Central memory CD8-positive, alpha-beta T cell (primary cell): ENCODE measurements around the gene ABO.
"Not testable (repeated sequence)": the region's sequence is repeated elsewhere in the genome, so short reads cannot be mapped to it uniquely, and the experiment has no call there.

Experiments
- ATAC-seq: fragments of 150-1000 bp; cut with Tn5 transposase; replicated peaks from 2 replicates; pipeline ENCODE4 v1.10.0; 2022; ENCODE audit warnings: mild to moderate bottlenecking, moderate FRiP score, moderate number of reproducible peaks; ENCODE audit not compliant: poor library complexity, severe bottlenecking; ENCODE audit errors: extremely low read depth
- DNase-seq, 2 donors: peaks; one replicate each; pipeline ENCODE4 v3.0.0; 2021; ENCODE audit warnings: low spot score in 2 of 2
- H3K27ac Mint-ChIP-seq: one replicate; pipeline ENCODE4 v1.8.0; 2022; ENCODE audit warnings: low read depth, mild to moderate bottlenecking, moderate library complexity, mixed read lengths
- H3K27me3 Mint-ChIP-seq: one replicate; pipeline ENCODE4 v1.8.0; 2022; ENCODE audit warnings: mixed read lengths
- H3K36me3 Mint-ChIP-seq: one replicate; pipeline ENCODE4 v1.8.0; 2022; ENCODE audit warnings: mild to moderate bottlenecking, moderate library complexity, mixed read lengths; ENCODE audit not compliant: insufficient read depth
- H3K4me1 Mint-ChIP-seq: one replicate; pipeline ENCODE4 v1.8.0; 2022; ENCODE audit warnings: mixed read lengths
- H3K4me3 Mint-ChIP-seq: one replicate; pipeline ENCODE4 v1.8.0; 2022; ENCODE audit warnings: mild to moderate bottlenecking, moderate library complexity, mixed read lengths
- H3K9me3 Mint-ChIP-seq: one replicate; pipeline ENCODE4 v1.8.0; 2022; ENCODE audit warnings: mixed read lengths

The ABO gene

GRCh38 chr9:133255371-133256135 is 19.4 kb downstream of the ABO start:
- H3K36me3 Mint-ChIP-seq: no peaks in the 10 kb centered on the region
- no peak overlapping the region for H3K4me3 Mint-ChIP-seq
- ATAC-seq (no peak), DNase-seq (no peak)
- peaks cover 13% of the 10 kb centered on the region for H3K27me3 Mint-ChIP-seq
- H3K4me1 Mint-ChIP-seq: no peaks in the 10 kb centered on the region
- H3K9me3 Mint-ChIP-seq: no peaks in the 10 kb centered on the region
- no peak overlapping the region for H3K27ac Mint-ChIP-seq

- no peak for DNase-seq
- Mint-ChIP-seq H3K27me3 (peaks cover 14% of the 10 kb centered on the region), H3K36me3 (no peaks in the 10 kb centered on the region), H3K4me1 (no peaks in the 10 kb centered on the region), H3K4me3 (no peak overlapping the region), H3K9me3 (no peaks in the 10 kb centered on the region), H3K27ac (no peak overlapping the region)
- no peak for ATAC-seq
Measured at GRCh38 chr9:133254471-133254870, 20.5 kb downstream of the ABO start.

GRCh38 chr9:133253268-133253667 is 21.7 kb downstream of the ABO start:
- Mint-ChIP-seq H3K27ac (no peak overlapping the region), H3K4me3 (no peak overlapping the region)

GRCh38 chr9:133252301-133253020 is 22.5 kb downstream of the ABO start:
- Mint-ChIP-seq H3K27me3 (peaks cover 33% of the 10 kb centered on the region), H3K27ac (no peak overlapping the region), H3K36me3 (no peaks in the 10 kb centered on the region), H3K4me1 (no peaks in the 10 kb centered on the region), H3K9me3 (no peaks in the 10 kb centered on the region), H3K4me3 (no peak overlapping the region)
- ATAC-seq (no peak), DNase-seq (no peak)

More at GRCh38 chr9:133253268-133253667, 21.7 kb downstream of the ABO start:
- ATAC-seq: no peak
- H3K27me3 Mint-ChIP-seq: peaks cover 26% of the 10 kb centered on the region
- H3K9me3 Mint-ChIP-seq: no peaks in the 10 kb centered on the region
- no peaks in the 10 kb centered on the region for H3K36me3 Mint-ChIP-seq
- DNase-seq: no peak
- H3K4me1 Mint-ChIP-seq: no peaks in the 10 kb centered on the region

- Mint-ChIP-seq H3K27ac (no peak overlapping the region), H3K36me3 (no peaks in the 10 kb centered on the region), H3K4me1 (no peaks in the 10 kb centered on the region), H3K4me3 (no peak overlapping the region), H3K9me3 (no peaks in the 10 kb centered on the region), H3K27me3 (peaks cover 38% of the 10 kb centered on the region)
- ATAC-seq: no peak
- DNase-seq: no peak
Measured at GRCh38 chr9:133251773-133252172, 23.2 kb downstream of the ABO start.

- not testable (repeated sequence) for H3K27ac Mint-ChIP-seq, H3K9me3 Mint-ChIP-seq, DNase-seq, ATAC-seq, H3K4me1 Mint-ChIP-seq, H3K4me3 Mint-ChIP-seq, H3K36me3 Mint-ChIP-seq
- peaks cover 43% of the 10 kb centered on the region for H3K27me3 Mint-ChIP-seq
Measured at GRCh38 chr9:133251221-133251620, 23.8 kb downstream of the ABO start.

GRCh38 chr9:133250741-133251170 is 24.2 kb downstream of the ABO start:
- no peak for DNase-seq
- Mint-ChIP-seq H3K27me3 (peaks cover 48% of the 10 kb centered on the region), H3K27ac (no peak overlapping the region), H3K36me3 (no peaks in the 10 kb centered on the region), H3K4me1 (no peaks in the 10 kb centered on the region), H3K4me3 (no peak overlapping the region), H3K9me3 (no peaks in the 10 kb centered on the region)
- ATAC-seq: no peak

GRCh38 chr9:133249337-133249736 is 25.7 kb downstream of the ABO start:
- no peaks in the 10 kb centered on the region for H3K4me1 Mint-ChIP-seq
- DNase-seq: no peak
- H3K36me3 Mint-ChIP-seq: no peaks in the 10 kb centered on the region
- no peak overlapping the region for H3K4me3 Mint-ChIP-seq
- H3K27ac Mint-ChIP-seq: no peak overlapping the region
- no peak for ATAC-seq
- H3K9me3 Mint-ChIP-seq: no peaks in the 10 kb centered on the region
- peaks cover 49% of the 10 kb centered on the region for H3K27me3 Mint-ChIP-seq

- no peaks in the 10 kb centered on the region for H3K4me1 Mint-ChIP-seq
- ATAC-seq (no peak), DNase-seq (no peak)
- no peak overlapping the region for H3K27ac Mint-ChIP-seq
- H3K27me3 Mint-ChIP-seq: peaks cover 49% of the 10 kb centered on the region
- H3K9me3 Mint-ChIP-seq: no peaks in the 10 kb centered on the region
- H3K4me3 Mint-ChIP-seq: no peak overlapping the region
- no peaks in the 10 kb centered on the region for H3K36me3 Mint-ChIP-seq
Measured at GRCh38 chr9:133248726-133249295, 26.2 kb downstream of the ABO start.

GRCh38 chr9:133247632-133248031 is 27.4 kb downstream of the ABO start:
- Mint-ChIP-seq H3K9me3 (no peaks in the 10 kb centered on the region), H3K27ac (no peak overlapping the region), H3K27me3 (peaks cover 49% of the 10 kb centered on the region), H3K4me3 (no peak overlapping the region), H3K4me1 (no peaks in the 10 kb centered on the region), H3K36me3 (no peaks in the 10 kb centered on the region)
- no peak for DNase-seq
- no peak for ATAC-seq

GRCh38 chr9:133246991-133247390 is 28.0 kb downstream of the ABO start:
- Mint-ChIP-seq H3K9me3 (no peaks in the 10 kb centered on the region), H3K27me3 (peaks cover 52% of the 10 kb centered on the region), H3K4me1 (no peaks in the 10 kb centered on the region), H3K27ac (no peak overlapping the region), H3K36me3 (no peaks in the 10 kb centered on the region), H3K4me3 (no peak overlapping the region)
- ATAC-seq (no peak), DNase-seq (no peak)

- DNase-seq (no peak), ATAC-seq (no peak)
- Mint-ChIP-seq H3K36me3 (no peaks in the 10 kb centered on the region), H3K27ac (no peak overlapping the region), H3K27me3 (peaks cover 57% of the 10 kb centered on the region), H3K4me1 (no peaks in the 10 kb centered on the region), H3K4me3 (no peak overlapping the region), H3K9me3 (no peaks in the 10 kb centered on the region)
Measured at GRCh38 chr9:133246562-133246961, 28.4 kb downstream of the ABO start.

GRCh38 chr9:133242991-133243390 is 32.0 kb downstream of the ABO start:
- no peaks in the 10 kb centered on the region for H3K36me3 Mint-ChIP-seq
- DNase-seq (no peak), ATAC-seq (no peak)
- H3K9me3 Mint-ChIP-seq: no peaks in the 10 kb centered on the region
- no peak overlapping the region for H3K27ac Mint-ChIP-seq
- peaks cover 11% of the 10 kb centered on the region for H3K4me1 Mint-ChIP-seq
- no peak overlapping the region for H3K4me3 Mint-ChIP-seq
- H3K27me3 Mint-ChIP-seq: peaks cover 57% of the 10 kb centered on the region
